Omental fat pad (tissue), 4 donors: ENCODE measurements around the gene MEGF11. TPM values are rescaled to one million over a fixed set of nuclear protein-coding genes. Genes with fewer than 3 reads are reported as not detected.
A peak's percentile ranks its signal among the peaks of the same experiment; 100 is the strongest.
"Not testable (repeated sequence)": the region's sequence is repeated elsewhere in the genome, so short reads cannot be mapped to it uniquely, and the experiment has no call there.

ENCODE experiments used
- ATAC-seq: fragments of 150-250 bp; one replicate; pipeline ENCODE4 v1.9.1; 2016; ENCODE audit warnings: mild to moderate bottlenecking, moderate library complexity; ENCODE audit not compliant: low FRiP score
- DNase-seq: peaks from one replicate; pipeline ENCODE4 v3.0.0-alpha.2; 2019; ENCODE audit warnings: low spot score
- CTCF ChIP-seq, 3 donors: fragments of 450-650 bp; IDR thresholded peaks; one replicate each; pipeline ENCODE4 v1.5.1; 2016 to 2017; ENCODE audit warnings: antibody characterized with exemption in 3 of 3, mild to moderate bottlenecking in 3 of 3, moderate library complexity in 2 of 3
- total RNA-seq, 4 donors: library from RNA; depleted of rRNA; stranded (reverse); fragments of >200 nt; gene quantifications; one replicate each; pipeline ENCODE4 v1.1.0, GENCODE V29; 2016

MEGF11 gene
- total RNA-seq, 4 donors from 2014 or later = 0.47 TPM; not detected in 3

GRCh38 chr15:65870889-65871533 lies 382.5 kb downstream of the MEGF11 start:
- TF ChIP-seq CTCF (IDR thresholded peaks at IDR 0.05) = no peak
- peak; percentile 39 for ATAC-seq
- no peak for DNase-seq

- DNase-seq (no peak), ATAC-seq (peak; percentile 3)
- no peak for TF ChIP-seq CTCF (IDR thresholded peaks at IDR 0.05)
These were observed 383.3 kb downstream of the MEGF11 start for GRCh38 chr15:65869954-65870871.

- TF ChIP-seq CTCF (IDR thresholded peaks at IDR 0.05) = no peak
- DNase-seq (peak; percentile 83), ATAC-seq (peak; percentile 97)
These were observed 384.2 kb downstream of the MEGF11 start, which contains the start of gene RAB11A for GRCh38 chr15:65869126-65869953. RAB11A (plus strand) TSS chr15:65869491; CDS start chr15:65869586, 95 bp downstream.

- DNase-seq (no peak), ATAC-seq (no peak)
- no peak for TF ChIP-seq CTCF (IDR thresholded peaks at IDR 0.05)
These were observed 384.9 kb downstream of the MEGF11 start for GRCh38 chr15:65868546-65869125.

GRCh38 chr15:65867933-65868332 lies 385.6 kb downstream of the MEGF11 start:
- ATAC-seq = not testable (repeated sequence)

GRCh38 chr15:65867244-65867643 lies 386.3 kb downstream of the MEGF11 start:
- no peak for ATAC-seq
- DNase-seq = no peak
- no peak for TF ChIP-seq CTCF (IDR thresholded peaks at IDR 0.05)

More at GRCh38 chr15:65867933-65868332, 385.6 kb downstream of the MEGF11 start:
- DNase-seq = not testable (repeated sequence)
